ENCODE results near the gene CD4.

CD4 gene

DNA sequence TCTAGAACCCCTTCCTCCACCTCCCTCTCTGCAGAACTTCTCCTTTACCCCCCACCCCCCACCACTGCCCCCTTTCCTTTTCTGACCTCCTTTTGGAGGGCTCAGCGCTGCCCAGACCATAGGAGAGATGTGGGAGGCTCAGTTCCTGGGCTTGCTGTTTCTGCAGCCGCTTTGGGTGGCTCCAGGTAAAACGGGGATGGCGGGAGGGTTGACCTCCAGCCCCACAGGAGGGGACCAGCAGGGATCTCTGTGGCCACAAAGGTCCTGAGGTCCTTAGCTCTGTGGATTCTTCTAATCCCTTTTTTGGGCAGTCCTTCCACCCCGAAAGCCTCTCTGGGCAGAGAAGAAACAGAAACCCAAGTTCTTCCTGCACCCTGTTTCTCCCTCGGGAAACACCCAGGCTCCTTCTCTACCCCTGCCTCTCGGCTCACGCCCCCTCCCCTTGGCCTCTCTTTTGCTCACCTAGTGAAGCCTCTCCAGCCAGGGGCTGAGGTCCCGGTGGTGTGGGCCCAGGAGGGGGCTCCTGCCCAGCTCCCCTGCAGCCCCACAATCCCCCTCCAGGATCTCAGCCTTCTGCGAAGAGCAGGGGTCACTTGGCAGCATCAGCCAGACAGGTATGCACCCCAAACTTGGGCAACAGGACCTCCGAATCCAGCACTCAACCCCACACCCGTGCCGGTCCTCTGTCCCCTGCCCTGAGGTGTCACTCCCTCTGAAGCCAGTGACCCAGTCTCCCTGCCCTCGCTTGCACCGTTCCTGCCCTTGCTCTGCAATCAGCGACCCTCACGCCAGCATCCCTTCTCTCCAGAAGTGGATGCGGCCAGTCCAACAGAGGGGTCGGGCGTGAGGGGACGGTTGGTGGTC lies 16.4 kb upstream of the CD4 start:
- in situ Hi-C loops (cut with MboI; ENCODE audit: low sequenced_read_pairs, unreplicated experiment): no loop called here
- DNase-seq (ENCODE audit: low spot score): peak; percentile 68
- TF ChIP-seq, protein P1, sequence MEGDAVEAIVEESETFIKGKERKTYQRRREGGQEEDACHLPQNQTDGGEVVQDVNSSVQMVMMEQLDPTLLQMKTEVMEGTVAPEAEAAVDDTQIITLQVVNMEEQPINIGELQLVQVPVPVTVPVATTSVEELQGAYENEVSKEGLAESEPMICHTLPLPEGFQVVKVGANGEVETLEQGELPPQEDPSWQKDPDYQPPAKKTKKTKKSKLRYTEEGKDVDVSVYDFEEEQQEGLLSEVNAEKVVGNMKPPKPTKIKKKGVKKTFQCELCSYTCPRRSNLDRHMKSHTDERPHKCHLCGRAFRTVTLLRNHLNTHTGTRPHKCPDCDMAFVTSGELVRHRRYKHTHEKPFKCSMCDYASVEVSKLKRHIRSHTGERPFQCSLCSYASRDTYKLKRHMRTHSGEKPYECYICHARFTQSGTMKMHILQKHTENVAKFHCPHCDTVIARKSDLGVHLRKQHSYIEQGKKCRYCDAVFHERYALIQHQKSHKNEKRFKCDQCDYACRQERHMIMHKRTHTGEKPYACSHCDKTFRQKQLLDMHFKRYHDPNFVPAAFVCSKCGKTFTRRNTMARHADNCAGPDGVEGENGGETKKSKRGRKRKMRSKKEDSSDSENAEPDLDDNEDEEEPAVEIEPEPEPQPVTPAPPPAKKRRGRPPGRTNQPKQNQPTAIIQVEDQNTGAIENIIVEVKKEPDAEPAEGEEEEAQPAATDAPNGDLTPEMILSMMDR (IDR thresholded peaks at IDR 0.05; ENCODE audit: borderline replicate concordance, control extremely low read depth, extremely low read depth, insufficient read depth, missing control alignments): no peak

- no peak for DNase-seq (ENCODE audit: low spot score)
These were observed 15.6 kb upstream of the CD4 start for GRCh38 chr12:6773590-6774351.

GRCh38 chr12:6774499-6775062 lies 14.7 kb upstream of the CD4 start:
- in situ Hi-C loops (cut with MboI; ENCODE audit: low sequenced_read_pairs, unreplicated experiment): no loop called here
- no peak for DNase-seq (ENCODE audit: low spot score)
- TF ChIP-seq, protein P1 (IDR thresholded peaks at IDR 0.05; ENCODE audit: borderline replicate concordance, control extremely low read depth, extremely low read depth, insufficient read depth, missing control alignments): no peak

More at GRCh38 chr12:6773590-6774351, 15.6 kb upstream of the CD4 start:
- TF ChIP-seq, protein P1 (IDR thresholded peaks at IDR 0.05; ENCODE audit: borderline replicate concordance, control extremely low read depth, extremely low read depth, insufficient read depth, missing control alignments): no peak
- in situ Hi-C loops (cut with MboI; ENCODE audit: low sequenced_read_pairs, unreplicated experiment): no loop called here

DNA sequence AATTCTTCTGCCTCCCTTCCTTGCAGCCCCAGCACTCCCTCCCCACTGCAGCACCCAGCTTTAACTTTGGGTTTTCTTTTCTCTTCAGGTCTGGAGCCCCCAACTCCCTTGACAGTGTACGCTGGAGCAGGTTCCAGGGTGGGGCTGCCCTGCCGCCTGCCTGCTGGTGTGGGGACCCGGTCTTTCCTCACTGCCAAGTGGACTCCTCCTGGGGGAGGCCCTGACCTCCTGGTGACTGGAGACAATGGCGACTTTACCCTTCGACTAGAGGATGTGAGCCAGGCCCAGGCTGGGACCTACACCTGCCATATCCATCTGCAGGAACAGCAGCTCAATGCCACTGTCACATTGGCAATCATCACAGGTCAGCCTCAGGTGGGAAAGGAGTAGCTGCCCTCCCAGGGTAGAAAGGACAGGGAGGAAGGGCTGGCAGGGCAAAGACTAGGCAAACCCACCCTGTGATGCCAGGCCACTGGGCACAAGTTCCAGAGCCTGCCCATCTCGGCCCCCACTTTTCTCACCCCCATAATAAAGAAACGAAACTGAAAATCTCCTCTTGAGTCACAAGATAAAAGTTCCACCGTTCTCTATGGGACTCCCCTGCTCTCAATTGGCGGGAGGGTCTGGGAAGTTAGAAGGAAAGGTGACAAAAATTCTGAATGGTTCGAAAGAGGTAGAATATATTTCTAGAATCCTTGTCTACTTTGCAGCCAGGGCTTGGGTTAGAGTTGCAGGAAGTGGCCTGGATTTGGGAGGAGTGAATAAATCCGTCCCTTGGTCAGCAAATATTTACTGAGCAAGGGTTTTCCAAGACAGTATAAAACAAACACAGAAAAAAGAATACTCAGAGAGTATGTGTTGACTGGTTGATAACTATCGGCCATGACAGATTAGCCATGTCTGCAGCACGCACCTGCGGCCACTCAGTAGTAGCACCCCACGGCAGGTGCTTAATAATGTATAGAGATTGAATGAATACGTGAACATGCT lies 13.8 kb upstream of the CD4 start:
- DNase-seq (ENCODE audit: low spot score): no peak
- in situ Hi-C loops (cut with MboI; ENCODE audit: low sequenced_read_pairs, unreplicated experiment): no loop called here
- TF ChIP-seq, protein P1 (IDR thresholded peaks at IDR 0.05; ENCODE audit: borderline replicate concordance, control extremely low read depth, extremely low read depth, insufficient read depth, missing control alignments): no peak

DNA sequence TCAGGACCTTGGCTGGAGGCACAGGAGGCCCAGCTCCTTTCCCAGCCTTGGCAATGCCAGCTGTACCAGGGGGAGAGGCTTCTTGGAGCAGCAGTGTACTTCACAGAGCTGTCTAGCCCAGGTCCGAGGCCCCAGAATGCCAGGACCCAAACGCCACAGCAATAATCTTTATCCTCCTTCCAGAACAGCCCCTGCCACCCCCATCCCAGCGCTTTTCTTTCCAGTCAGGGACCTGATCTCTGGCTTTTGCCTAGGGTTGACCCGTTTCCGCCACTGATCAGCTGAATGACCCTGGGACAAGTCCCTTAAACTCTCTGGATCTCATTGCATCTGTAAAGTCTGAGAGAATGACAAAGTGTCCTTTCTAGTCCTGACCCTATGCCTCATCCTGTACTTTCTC lies 11.9 kb upstream of the CD4 start:
- TF ChIP-seq, protein P1 (IDR thresholded peaks at IDR 0.05; ENCODE audit: borderline replicate concordance, control extremely low read depth, extremely low read depth, insufficient read depth, missing control alignments): no peak
- in situ Hi-C loops (cut with MboI; ENCODE audit: low sequenced_read_pairs, unreplicated experiment): no loop called here
- DNase-seq (ENCODE audit: low spot score): no peak

Data from GM13976 (cell line).